HG03045 (cell line): ENCODE results near the gene FARP2.

Experiments used
- ATAC-seq: cut with Tn5 transposase; IDR thresholded peaks from one replicate; pipeline ENCODE4 v1.9.1; 2021; ENCODE audit warnings: mild to moderate bottlenecking, moderate library complexity; ENCODE audit not compliant: unreplicated experiment

Gene FARP2

GRCh38 chr2:241324775-241325174, 31.3 kb upstream of the FARP2 start:
- no peak for ATAC-seq

GRCh38 chr2:241325257-241325656, 30.8 kb upstream of the FARP2 start:
- ATAC-seq: no peak

- no peak for ATAC-seq
Measured at GRCh38 chr2:241329669-241330615, 26.1 kb upstream of the FARP2 start.

GRCh38 chr2:241330616-241330981, 25.5 kb upstream of the FARP2 start:
- ATAC-seq: no peak

- no peak for ATAC-seq
Measured at GRCh38 chr2:241334813-241335212, 21.3 kb upstream of the FARP2 start.

GRCh38 chr2:241339839-241340630, 16.1 kb upstream of the FARP2 start:
- ATAC-seq: no peak

- no peak for ATAC-seq
Measured at GRCh38 chr2:241340631-241341163, 15.4 kb upstream of the FARP2 start.

- ATAC-seq: no peak
Measured at GRCh38 chr2:241344925-241345651, 11.0 kb upstream of the FARP2 start.

- ATAC-seq: no peak
Measured at GRCh38 chr2:241349941-241350340, 6.1 kb upstream of the FARP2 start.

- ATAC-seq: no peak
Measured at GRCh38 chr2:241350530-241350877, 5.6 kb upstream of the FARP2 start.

GRCh38 chr2:241350878-241351639, 5.0 kb upstream of the FARP2 start:
- ATAC-seq: no peak

GRCh38 chr2:241351640-241352031, 4.4 kb upstream of the FARP2 start:
- ATAC-seq: no peak

- ATAC-seq: no peak
Measured at GRCh38 chr2:241352227-241352626, 3.9 kb upstream of the FARP2 start.

- no peak for ATAC-seq
Measured at GRCh38 chr2:241354668-241355658, 1.1 kb upstream of the FARP2 start.

- ATAC-seq: no peak
Measured at GRCh38 chr2:241356871-241357260, 781 bp downstream of the FARP2 start.

GRCh38 chr2:241357531-241357930, 1.4 kb downstream of the FARP2 start:
- no peak for ATAC-seq

- no peak for ATAC-seq
Measured at GRCh38 chr2:241358470-241358869, 2.4 kb downstream of the FARP2 start.

GRCh38 chr2:241359481-241360045, 3.5 kb downstream of the FARP2 start:
- ATAC-seq: no peak

- no peak for ATAC-seq
Measured at GRCh38 chr2:241363426-241363825, 7.3 kb downstream of the FARP2 start.
